GM12892 (cell line): ENCODE data around the gene GRK6.

Source experiments
- POLR2A ChIP-seq: IDR thresholded peaks from 2 replicates; pipeline ENCODE4 v1.6.1; 2011; ENCODE audit warnings: low read depth, low read length, control low read depth
- POLR2AphosphoS5 ChIP-seq: IDR thresholded peaks from 2 replicates; pipeline ENCODE4 v1.6.1; 2011; ENCODE audit warnings: low read depth, low read length, control low read depth
- TAF1 ChIP-seq: IDR thresholded peaks from 2 replicates; pipeline ENCODE4 v1.6.1; 2011; ENCODE audit warnings: low read depth, mild to moderate bottlenecking, control low read depth, low read length, borderline replicate concordance

DNA sequence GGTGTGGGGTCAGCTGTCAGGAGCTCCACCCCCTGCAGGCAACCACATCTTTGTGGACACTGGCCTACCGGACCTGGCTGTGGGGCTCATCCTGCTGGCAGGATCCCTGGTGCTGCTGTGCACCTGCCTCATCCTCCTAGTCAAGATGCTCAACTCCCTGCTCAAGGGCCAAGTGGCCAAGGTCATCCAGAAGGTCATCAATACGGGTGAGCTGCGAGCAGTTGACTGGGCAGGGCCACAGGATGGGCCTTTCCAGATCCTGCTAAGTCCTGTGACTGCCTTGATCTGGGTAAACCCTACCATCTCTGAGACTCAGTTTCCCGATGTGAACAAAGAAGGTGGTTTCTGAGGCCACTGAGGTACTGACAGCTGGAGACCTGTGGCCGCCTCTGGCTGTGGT lies 32.5 kb upstream of the GRK6 start:
- TF ChIP-seq POLR2AphosphoS5: no peak
- TF ChIP-seq POLR2A: no peak
- TF ChIP-seq TAF1: no peak
